Inflammatory macrophage treated with lipopolysaccharide for 4 hours (primary cell): ENCODE data around the gene SMARCB1.
A peak's percentile ranks its signal among the peaks of the same experiment; 100 is the strongest.

Experiments used
- DNase-seq: peaks from one replicate; pipeline ENCODE4 v3.0.0-alpha.2; 2020

SMARCB1 gene

DNA sequence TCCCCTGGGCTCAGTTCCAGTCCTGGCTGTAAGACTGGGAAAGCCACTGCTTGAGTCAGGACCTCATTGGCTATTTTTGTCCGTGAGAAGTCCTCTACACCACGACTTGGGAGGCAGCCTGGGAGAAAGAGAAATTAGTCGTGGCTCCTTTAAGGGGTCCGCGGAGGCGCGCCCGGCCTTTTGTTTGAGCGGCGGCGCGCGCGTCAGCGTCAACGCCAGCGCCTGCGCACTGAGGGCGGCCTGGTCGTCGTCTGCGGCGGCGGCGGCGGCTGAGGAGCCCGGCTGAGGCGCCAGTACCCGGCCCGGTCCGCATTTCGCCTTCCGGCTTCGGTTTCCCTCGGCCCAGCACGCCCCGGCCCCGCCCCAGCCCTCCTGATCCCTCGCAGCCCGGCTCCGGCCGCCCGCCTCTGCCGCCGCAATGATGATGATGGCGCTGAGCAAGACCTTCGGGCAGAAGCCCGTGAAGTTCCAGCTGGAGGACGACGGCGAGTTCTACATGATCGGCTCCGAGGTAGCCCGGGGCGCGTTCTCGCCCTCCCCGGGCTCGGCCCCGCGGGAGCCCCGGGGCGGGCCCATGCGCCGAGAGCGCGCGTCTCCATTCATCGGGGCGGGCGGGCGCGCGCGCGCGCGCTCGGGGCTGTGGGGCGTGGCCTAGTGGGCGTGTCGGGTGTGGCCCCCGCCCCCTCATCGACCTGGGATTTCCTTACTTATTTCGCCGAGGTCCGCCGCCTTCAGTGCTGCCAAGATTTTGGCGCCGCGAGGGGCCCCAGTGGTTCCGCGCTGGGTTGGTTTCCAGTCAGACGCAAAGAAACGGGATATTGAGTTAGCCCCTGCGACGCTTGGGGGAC, at the start of gene SMARCB1:
SMARCB1 (plus strand) TSS at position 215 of the 848 bp plus-strand sequence; CDS start at position 419, 204 bp downstream.
- peak; percentile 91 for DNase-seq

DNA sequence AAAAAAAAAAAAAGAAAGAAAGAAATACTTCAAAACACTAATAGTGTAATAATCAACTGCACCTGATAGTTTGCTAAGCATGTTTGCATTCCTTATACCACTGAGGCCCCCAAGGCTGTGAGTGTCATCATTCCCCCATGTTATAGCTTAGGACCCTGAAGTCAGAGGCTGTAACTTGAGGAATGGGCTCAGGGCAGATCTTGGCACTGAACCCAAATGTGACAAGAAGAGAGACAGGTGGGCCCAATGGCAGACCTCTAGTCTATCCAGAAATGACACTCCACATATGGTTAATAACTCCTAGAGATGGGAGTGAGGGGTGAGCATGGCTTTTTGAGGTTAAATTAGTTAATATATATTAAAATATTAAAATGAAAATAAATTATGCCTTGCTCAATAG, 49.1 kb upstream of the SMARCB1 start:
- DNase-seq: no peak

DNA sequence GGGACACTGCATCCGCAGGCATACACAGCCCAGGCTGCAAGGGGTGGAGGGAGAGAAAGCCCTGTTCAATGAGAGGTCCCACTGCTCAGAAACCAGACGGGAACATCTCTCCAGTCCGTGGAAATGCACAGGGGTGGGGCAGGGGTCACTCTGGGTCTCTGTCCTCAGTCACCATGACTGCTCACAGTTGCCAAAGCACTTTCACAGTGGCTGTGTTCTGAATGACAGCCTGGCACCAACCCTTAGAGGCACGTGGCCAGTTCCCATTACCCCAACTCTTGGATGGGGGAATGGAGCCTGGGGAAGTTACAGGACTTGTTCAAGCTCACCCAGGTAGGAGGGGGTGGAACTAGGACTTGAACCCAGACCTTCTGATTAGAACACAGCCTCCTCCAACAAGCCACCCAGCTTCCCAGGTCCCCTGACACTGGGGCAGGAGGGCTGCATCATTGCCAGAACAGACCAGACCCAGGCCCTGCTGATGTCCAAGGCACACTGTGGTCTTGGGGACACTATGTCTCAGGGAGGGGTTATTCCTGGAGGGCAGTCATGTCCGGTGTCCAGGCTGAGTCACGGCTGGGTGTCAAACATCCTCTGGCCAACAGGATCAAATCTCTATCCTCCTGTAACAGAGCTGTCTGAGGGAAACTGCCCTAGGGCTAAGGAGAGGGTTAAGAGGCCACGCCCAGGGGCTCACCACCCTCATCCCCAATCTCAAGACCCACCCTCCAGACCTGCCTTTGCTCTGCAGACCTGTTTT, 44.1 kb upstream of the SMARCB1 start:
- no peak for DNase-seq

DNA sequence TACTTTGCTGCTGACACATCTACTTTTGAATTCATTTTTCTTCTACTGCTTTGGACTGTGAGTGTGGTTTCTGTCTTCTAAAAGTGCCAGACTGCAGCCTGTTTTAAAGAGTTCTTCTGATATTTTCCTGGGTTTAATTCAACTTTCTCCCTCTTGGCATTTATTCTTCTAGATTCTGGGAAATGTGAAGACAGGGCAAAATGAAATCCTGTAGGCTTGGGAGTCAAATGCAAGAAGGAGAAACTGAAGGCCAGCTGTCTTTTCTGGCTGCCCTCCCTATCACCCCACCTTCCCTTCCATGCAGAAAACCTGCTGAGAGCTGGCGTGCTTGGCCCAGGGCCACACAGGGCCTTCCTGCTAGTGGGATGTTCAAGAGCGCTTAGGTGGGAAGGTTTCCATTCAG, 43.5 kb upstream of the SMARCB1 start:
- no peak for DNase-seq

DNA sequence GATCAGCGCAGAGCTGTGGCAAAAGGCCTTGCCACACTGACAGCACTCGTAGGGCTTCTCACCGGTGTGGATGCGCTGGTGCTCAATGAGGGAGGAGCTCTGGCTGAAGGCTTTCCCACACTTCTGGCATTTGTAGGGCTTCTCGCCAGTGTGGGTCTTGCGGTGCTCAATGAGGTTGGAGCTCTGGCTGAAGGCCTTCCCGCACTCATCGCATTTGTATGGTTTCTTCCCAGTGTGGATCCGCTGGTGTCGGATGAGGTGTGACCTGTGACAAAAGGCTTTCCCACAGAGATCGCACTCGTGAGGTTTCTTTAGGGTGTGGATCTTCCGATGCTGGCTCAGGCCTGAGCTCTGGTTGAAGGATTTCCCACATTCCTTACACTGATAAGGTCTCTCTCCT, 42.8 kb upstream of the SMARCB1 start:
- no peak for DNase-seq

DNA sequence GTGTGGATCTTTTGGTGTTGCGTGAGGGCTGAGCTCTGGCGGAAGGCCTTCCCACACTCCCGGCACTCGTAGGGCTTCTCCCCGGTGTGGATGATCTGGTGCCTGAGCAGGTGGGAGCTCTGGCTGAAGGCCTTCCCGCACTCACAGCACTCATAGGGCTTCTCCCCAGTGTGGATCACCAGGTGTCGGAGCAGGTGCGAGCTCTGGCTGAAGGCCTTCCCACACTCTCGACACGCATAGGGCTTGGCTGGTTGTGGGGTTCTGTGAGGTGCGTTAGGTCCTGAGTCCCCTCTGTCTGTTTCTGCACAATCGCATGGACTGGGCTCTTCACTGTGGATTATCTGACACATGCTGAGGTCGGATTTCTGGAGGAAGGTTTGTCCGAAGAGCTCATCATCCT, 42.3 kb upstream of the SMARCB1 start:
- no peak for DNase-seq

DNA sequence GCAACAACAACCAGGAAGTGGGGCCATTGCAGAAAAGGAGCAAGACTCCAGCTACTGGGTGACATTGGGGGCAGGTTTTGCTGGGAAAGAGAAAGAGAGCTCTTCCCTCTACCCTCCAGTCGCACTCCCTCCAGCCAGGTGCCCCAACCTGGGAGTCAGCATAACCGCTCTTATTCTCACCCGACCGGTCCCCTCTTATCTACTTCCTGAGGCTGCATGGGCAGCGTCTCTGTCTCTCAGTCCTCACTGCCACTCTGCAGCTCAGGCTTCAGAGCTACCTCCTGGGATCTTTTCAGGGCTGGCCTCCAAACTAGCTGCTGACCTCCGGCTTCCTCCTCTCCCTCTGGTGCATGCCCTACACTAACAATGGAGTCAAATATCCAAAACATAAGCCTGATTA, 41.0 kb upstream of the SMARCB1 start:
- peak; percentile 9 for DNase-seq

DNA sequence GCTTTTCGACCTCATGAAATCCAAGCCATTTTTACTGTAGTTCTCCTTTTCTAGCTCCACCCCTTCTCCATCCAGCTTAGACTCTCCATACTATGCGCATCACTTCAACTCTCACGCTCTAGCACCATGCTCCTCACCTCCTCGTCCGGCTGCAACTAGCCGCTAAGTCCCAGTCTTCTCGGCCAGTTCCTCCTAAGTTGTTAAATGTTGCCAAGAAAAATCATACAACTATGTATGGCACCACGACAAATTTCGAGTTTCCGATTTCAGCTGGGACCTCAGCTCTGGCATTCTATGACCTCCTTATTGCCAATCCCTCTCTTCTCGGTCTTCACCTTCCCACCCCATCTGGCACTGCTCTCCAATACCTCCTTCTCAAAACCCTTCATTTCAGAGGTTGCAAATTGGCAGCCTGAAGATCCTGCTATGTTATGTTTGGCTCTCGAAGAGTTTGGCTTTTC, 36.9 kb upstream of the SMARCB1 start:
- no peak for DNase-seq

DNA sequence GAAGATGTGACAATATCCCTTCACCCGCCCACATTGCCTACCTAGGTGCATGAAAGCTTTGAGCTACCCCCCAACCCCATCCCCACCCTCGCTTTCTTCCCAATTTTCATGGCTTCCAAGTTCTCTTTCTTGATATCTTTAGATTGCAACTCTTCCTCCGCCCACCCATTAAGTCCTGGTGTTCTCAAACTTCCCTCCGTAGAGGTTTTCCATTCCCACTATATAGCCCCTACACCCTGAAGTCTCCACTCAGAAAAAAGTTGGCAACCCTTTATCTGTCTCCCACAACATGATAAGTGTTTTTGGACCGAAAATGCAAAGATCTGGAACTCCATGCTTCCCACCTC, 36.4 kb upstream of the SMARCB1 start:
- no peak for DNase-seq

DNA sequence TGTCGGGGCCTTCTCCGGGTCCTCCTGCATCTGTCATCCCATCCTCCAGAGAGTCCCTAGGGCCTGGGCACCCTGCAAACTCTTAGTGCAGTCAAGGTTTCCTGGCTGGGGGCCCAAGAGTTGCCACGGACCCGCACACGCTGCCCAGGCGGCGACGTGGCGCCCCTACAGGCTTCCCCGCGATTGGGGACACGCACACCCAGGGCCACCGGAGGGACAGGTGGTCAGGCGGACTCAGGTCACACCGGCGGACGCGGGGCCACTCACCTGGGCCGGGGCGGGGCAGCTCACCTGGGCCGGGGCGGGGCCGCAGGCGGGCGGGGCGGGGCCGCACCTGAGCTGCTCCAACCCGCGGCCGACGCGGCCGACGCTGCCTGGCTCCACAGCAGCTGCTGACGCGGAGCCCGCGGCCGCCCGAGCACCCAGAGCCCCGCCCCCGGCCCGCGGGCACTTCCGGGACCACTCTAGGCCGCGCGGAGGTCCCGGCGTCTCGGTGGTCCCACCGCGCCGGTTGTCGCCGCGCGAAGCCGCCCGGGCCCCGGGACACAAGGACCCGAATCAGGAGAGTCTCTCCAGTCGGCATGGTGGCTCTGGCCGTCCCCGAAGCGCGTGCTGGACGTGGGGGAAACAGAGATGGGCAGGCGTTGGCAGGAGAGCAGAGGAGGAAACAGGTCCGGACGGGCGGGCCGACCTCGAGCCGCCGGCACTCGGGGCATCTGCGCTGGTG, 35.9 kb upstream of the SMARCB1 start, which contains the start of gene ZNF70:
ZNF70 (minus strand) TSS at position 399 of the 727 bp plus-strand sequence. CDS start 5,972 bp downstream, outside the sequence.
- peak; percentile 81 for DNase-seq

DNA sequence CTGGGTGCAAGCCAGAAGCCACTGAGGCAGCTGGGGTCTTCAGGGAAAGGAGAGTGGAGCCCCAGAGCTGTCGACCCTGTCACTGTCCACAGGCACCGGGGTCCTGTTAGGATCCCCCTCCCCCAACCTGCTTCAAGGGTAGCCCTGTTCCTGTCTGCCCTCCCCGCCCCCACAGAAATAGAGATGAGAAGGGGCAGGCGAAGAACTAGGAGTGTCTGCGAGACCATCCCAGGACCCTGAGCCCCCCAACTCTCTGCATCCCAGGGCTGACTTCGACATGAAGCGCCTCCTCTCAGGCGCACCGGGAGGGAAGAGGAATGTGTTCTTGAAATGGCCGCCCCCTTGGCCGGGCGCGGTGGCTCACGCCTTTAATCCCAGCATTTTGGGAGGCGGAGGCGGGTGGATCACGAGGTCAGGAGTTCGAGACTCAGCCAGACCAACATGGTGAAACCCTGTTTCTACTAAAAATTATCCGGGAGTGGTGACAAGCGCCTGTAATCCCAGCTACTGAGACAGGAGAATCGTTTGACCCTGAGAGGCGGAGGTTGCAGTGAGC, 35.2 kb upstream of the SMARCB1 start:
- no peak for DNase-seq

DNA sequence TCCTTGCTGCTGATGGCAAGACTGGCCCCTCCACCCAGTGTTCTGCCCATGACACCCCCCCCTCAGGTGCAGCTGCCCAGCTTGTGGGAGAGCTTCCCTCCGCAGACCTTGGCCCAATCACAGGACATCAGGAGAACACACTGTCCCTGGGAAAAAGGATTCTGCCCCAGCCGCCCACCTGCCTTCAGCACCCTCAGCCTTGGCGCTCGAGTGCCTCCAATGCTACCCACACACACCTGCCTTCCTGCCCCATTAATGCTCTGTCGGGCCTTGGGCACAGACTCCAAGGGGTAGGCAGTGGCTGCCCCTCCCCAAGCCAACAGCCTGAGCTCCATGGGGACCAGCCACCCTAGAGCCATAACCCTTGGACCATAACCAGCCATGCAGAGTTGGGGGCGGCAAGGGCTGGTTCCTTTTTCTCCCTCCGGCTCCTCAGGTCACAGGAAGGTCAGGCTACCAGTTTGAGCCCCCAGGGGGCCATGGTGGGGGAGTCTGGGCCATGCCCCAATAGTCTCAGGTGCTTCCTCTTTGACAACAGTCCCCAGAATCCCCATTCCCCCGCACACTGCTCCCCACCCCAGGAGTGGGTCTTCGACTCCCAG, 34.6 kb upstream of the SMARCB1 start:
- DNase-seq: no peak

DNA sequence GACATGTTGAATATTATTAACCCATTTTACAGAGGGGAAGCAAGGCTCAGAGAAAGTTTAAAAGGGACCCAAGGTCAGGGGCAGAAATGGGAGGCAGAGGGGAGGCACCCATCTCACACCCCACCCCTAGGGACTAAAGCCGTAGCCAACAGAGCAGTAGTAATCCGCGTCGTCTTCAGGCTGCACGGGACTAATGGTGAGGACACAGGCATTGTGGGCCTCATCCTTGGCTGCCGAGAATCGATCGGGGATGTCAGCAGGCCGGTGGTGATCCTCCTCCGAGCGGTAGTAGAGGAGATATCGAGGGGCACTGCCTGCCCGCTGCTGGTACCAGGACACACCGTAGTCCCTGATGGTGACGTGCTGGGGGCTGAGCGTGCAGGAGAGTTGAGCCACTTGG, 34.0 kb upstream of the SMARCB1 start:
- DNase-seq: no peak

DNA sequence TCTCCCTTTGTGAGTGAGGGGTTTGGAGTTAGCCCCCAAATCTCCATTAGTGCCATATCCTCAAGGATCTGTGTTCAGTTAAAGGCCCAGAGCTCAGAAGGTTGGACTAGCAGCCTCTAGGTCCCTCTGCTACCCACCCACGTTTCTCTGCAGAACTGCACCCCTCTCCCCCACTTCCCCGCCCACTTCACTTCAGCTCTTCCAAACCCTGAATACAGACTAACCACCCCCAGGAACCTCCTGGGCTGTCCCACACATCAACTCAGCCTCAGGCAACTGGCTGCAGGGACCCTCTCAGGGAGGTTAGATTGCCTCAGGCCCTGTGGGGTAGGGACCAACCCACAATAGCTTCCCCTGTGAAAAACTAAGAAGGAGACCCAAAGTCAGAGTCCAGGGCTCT, 33.4 kb upstream of the SMARCB1 start:
- DNase-seq: no peak

DNA sequence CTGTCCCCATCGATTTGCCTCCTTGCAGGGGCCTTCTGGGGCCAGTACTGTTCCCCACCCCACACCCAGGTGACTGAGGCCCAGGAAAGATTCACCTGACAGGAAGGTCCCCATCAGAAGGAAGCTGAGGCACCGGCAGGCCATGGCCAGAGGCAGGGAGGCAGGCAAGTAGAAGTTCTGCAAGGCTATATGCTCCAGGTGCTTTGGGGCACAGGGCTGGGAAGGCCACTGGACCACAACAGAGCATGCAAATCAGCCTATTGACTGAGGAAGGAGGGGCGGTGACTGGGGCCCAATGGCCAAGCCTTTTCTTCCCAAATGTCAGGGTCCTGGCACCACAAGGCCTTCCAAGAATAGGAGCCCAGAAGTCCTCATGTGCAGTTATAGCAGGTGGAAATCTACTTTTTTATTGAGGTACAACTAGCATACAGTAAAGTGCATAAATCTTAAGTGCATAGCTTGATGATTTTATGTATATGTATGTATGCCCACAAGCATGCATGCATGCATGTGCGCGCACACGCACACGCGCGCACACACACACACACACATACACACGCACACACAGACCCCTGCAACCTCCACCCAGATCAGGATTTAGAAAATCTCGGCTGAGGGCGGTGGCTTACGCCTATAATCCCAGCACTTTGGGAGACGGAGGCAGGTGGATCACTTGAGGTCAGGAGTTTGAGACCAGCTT, 32.4 kb upstream of the SMARCB1 start, which contains the start of gene VPREB3:
VPREB3 (minus strand) TSS at position 206 of the 700 bp plus-strand sequence; CDS start at position 144, 62 bp downstream.
- DNase-seq: no peak

DNA sequence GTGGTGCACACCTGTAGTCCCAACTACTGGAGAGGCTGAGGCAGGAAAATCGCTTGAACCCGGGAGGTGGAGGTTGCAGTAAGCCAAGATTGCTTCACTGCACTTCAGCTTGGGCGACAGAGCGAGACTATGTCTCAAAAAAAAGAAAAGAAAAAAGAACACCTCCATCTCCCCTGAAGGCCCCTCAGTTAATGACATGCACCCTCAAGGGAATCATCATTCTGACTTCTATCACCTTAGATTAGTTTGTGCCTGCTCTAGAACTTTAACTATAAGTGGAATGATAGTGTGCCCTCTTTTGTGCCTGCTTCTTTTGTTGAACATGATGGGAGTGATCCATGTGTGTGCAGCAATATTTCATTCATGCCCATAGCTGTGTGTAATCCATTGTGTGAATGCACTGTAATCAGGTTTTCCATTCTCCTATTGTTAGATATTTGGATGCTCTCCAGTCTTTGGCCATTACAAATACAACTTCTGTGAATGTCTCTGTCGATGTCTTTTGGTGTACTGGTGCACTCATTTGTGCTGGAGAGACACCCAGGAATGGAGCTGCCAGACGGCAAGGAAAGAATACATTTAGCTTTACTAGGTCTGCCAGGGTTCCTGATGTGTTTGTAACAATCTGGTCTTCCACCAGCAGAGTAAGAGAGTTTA, 31.7 kb upstream of the SMARCB1 start:
- DNase-seq: no peak

DNA sequence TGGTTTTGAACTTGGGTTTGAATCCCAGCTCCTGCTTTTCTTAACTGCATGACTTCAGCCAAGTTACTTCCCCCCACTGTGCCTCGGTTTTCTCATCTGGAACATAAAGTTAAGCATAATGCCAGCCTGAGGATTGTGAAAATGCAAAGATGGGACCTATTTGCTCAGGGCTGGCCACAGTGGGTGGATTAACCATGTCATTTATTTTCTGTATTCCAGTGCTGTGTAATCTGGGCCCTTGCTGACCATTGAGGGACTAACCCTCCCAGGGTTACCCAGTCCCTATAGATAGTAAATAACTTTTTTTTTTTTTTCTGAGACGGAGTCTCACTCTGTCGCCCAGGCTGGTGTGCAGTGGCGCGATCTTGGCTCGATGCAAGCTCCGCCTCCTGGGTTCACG, 31.1 kb upstream of the SMARCB1 start:
- DNase-seq: no peak

DNA sequence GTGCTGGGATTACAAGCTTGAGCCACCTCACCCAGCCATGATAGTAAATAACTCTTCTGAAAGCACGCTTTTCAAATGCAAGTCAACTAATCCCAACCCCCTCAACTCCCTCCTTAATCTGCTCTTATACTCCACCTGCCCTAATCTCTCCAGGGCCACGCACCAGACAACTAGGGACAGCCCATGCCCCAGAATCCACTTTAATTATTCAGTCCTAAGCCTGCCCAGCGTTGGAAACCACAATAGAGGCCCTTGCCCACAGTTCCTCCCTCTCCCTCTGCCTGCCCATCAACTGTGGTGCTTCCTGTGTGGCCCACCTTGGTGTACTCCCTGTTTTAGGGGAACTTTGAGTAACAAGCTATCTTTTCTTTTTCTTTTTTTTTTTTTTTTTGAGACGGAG, 29.9 kb upstream of the SMARCB1 start:
- no peak for DNase-seq

DNA sequence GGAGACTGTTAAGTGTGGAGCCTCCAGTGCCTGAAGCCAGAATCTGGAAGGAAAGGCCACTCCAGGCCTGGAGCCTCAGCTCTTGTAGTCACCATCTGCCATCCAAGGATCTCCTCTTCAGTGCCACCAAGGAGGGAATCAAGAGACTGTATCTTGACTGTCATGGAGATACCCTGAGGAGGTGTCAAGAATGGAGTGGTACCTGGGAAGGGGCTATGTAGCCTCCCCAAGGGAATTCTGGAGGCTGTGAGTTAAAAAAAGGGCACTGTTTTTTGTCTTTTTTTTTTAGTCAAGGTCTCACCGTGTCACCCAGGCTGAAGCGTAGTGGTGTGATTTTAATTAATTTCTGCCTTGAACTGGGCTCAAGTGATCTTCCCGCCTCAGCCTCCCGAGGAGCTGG, 27.2 kb upstream of the SMARCB1 start:
- DNase-seq: no peak

DNA sequence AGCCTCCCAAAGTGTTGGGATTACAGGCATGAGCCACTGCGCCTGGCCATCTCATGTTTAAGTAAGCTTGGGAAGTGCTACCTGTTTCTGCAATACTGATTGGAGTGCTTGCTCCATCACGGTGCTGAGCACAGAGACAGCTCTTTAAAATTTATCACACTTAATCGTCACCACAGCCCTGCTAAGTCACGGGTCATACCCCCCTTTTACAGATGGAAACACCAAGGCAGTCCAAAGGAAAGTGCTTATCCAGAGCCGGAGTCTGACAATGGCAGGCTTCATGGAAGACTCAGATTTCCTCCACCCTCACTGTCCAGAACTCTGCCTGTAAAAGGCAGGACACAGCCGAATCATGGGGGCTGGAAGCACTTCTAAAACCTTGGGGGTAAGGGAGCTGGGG, 26.7 kb upstream of the SMARCB1 start:
- no peak for DNase-seq

DNA sequence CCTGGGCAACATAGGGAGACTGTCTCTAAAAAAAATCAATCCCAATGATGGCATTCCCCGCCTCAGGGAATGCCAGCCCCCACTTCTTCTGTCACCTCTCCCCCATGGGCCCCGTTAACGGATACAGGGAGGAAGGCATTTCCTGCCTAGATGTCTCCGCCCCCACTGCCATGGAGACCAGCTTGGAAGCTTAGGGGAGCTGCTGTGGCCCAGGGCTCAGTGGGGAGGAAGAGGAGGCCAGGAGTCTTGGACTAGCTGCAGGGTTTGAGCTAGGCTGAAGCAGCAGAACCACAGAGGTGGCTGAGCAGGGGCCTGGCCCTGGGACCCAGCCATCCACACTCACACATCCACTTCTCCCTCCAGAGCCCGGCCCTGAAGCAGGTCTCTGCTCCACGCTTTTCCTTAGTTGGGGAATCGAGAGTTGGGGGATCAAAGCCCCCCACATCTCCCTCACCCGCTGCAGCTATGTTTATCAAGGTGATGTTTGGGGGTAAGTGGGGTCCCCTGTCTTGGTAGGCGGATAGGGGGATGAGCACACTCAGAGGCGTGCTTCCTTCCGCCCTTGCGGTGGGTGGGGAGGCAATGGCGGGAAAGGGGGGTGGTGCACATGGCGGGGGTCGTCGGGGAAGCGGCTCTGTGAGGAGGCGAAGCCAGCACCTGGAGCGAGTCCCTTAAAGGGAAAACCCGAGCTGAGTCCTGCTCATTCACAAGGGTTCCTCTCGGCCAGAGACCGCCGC, 23.8 kb upstream of the SMARCB1 start, which contains the start of gene C22orf15:
C22orf15 (plus strand) TSS at position 149 of the 737 bp plus-strand sequence; CDS start at position 466, 317 bp downstream.
- no peak for DNase-seq
